HTERT RPE-1 (cell line): ENCODE data around the gene CREBRF.
"Not testable (repeated sequence)": the region's sequence is repeated elsewhere in the genome, so short reads cannot be mapped to it uniquely, and the experiment has no call there.

ENCODE experiments used
- in situ Hi-C: fragments of 300-500 bp; cut with MboI; formaldehyde crosslinking; loops from 4 replicates; pipeline ENCODE4 v1.14.3; 2020; ENCODE audit warnings: low sequenced_read_pairs

CREBRF gene

DNA sequence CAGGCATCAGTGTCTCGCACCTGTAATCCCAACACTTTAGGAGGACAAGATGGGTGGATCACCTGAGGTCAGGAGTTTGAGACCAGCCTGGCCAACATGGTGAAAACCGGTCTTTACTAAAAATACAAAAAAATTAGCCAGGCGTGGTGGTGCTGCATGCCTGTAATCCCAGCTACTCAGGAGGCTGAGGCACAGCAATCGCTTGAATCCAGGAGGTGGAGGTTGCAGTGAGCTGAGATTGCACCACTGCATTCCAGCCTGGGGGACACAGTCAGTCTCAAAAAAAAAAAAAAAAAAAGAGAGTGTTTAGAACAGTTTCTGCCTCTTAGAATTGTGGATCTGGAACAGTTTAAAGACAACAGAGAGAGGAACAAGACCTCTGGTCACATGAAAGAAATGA, 20.3 kb downstream of the CREBRF start:
- in situ Hi-C loops: not testable (repeated sequence)

DNA sequence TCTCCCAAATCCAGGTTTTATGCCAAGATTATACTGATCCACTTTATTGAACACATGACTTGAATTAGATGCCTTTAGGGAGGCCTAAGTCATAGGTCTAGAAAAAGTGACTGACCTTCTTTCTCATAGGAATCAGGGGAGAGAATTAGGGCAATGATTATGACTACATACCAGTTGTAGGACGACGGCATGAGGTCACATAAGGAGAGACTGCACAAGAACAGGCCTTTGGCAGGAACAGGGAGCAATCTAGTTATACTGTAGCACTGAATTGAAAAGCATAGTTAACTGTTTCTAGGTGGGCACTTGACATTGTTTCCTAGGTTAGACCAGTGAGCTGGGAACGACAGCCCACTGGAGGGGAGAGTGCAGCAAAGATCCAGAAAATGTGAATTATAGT, 22.7 kb downstream of the CREBRF start:
- in situ Hi-C loops: no loop called here

DNA sequence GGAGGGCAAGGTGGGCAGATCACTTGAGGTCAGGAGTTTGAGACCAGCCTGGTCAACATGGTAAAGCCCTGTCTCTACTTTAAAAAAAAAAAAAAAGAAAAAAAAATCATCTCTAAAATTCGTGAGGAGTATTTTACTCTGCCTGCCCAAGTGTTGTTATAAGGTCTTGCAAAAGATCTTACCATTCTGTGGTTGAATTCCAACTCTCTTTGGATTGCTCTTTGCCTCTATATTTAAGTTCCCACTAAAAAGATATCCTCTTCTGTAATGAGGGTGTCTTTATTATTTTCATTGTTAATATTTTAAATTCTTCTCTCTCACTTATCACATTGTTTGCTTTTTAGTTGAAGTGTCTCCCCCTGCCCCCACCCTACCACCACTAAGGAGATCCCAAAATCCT, 33.4 kb downstream of the CREBRF start:
- in situ Hi-C loops: no loop called here

DNA sequence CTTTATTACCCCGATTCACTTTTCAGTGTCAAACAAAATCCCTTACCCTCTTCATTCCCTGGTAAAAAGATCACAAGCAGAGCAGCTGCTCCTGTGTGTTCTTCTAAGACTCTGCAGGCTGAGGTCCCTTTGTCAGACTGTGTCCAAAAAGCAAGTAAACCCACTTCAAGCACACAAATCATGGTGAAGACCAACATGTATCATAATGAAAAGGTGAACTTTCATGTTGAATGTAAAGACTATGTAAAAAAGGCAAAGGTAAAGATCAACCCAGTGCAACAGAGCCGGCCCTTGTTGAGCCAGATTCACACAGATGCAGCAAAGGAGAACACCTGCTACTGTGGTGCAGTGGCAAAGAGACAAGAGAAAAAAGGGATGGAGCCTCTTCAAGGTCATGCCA, 34.5 kb downstream of the CREBRF start:
- in situ Hi-C loops: no loop called here

DNA sequence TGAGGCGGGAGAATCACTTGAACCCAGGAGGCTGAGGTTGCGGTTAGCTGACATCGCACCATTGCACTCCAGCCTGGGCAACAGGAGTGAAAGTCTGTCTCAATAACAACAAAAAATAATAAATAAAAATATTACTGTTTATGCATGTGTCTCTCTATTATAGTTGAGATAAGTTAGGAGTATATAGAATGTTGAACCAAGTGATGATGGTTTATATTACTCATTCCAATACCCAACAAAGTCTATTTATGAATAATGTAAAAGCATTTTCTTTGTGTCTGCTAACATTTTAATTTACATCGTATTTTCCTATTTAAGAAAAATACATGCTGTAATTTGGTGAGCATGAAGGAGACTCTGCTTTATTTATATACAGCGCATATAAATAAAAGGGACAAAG, 35.8 kb downstream of the CREBRF start:
- in situ Hi-C loops: no loop called here

DNA sequence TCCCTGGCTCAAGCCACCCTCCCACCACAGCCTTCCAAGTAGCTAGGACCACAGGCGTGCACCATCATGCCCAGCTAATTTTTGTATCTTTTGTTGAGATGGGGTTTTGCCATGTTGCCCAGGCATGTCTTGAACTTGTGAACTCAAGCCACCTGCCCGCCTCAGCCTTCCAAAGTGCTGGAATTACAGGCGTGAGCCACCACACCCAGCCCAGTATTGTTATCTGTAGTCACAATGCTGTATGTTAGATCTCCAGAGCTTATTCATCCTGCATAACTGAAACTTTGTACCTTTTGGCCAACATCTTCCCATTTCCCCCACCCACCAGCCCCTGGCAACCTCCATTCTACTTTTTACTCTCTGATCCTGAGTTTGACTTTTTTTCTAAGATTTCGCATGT, 37.5 kb downstream of the CREBRF start:
- in situ Hi-C loops: no loop called here

DNA sequence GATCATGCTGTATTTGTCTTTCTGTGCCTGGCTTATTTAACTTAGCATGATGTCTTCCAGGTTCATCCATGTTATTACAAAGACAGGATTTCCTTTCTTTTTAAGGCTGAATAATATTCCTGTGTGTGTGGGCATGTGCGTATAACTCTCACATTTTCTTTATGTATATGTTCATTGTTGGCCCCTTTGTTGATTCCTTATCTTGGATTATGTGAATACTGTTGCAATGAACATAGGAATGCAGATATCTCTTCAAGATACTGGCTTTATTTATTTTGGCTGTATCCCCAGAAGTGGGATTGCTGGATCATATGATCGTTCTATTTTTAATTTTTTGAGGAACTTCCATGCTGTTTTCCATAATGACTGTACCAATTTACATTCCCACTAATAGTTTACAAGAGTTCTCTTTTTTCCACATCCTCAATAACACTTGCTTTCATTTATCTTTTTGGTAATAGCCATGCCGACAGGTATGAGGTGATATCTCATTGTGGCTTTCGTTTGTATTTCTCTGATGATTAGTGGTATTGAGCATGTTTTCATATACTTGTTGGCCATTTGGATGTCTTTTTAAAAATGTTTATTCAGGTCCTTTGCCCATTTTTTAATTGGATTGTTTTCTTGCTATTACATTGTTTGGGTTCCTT, 38.0 kb downstream of the CREBRF start:
- in situ Hi-C loops: no loop called here

DNA sequence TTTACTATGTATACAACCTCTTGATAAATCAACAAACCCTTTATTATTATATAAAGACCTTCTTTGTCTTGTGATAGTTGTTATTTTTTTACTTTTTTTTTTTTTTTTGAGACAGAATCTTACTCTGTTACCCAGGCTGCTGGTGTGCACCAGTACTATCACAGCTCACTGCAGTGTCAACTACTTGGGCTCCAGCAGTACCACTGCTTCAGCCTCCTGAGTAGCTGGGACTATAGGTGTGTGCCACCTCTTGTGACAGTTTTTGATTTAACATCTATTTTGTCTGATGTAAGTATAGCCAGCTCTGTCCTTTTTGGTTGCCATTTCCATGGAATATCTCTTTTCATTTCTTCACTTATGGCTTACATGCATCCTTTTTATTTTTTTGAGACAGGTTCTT, 42.6 kb downstream of the CREBRF start:
- in situ Hi-C loops: no loop called here

DNA sequence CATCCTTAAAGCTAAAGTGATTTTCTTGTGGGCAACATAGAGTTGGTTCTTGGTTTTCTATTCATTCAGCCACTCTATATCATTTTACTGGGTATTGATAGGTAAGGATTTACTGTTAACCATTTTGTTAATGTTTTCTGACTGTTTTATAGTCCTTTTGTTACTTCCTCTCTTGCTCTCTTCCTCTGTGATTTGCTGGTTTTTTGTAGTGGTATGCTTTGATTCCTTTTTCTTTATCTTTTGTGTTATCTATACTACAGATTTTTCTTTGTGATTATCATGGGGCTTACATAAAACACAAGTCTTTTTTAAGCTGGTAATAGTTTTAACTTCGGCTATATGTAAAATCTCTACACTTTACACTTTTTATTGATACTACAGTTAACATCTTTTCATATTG, 43.3 kb downstream of the CREBRF start:
- in situ Hi-C loops: no loop called here

DNA sequence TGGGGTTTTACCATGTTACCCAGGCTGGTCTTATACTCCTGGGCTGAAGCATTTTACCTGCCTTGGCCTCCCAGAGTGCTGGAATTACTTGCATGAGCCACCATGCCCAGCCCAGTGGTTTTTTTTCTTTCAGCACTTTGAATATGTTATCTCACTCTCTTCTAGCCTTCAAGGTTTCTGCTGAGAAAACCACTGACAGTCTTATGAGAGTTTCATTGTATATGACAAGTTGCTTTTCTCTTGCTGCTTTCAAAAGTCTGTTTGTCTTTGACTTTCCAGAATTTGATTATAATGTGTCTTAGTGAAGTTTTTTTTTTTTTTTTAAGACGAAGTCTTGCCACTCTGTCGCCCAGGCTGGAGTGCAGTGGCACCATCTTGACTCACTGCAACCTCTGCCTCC, 45.1 kb downstream of the CREBRF start:
- in situ Hi-C loops: no loop called here

DNA sequence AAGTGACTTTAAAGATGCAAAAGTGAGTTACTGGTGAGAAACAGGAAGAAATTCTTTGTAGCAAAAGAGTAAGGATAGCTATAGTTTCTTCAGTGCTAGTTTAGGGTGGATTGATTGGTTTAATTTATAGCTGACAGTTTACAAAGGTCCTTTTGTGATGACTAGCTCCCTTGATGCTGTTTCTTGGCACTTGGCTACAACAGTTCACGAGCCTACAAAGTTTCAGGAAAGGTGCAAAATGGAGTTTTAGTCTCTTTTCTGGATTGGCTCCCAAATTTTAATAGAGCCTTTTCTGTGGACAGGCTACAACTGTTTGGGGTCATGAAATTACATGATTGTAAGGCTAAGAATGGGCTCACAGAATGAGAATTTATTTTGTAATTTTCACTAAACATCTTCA, 47.3 kb downstream of the CREBRF start:
- in situ Hi-C loops: no loop called here

DNA sequence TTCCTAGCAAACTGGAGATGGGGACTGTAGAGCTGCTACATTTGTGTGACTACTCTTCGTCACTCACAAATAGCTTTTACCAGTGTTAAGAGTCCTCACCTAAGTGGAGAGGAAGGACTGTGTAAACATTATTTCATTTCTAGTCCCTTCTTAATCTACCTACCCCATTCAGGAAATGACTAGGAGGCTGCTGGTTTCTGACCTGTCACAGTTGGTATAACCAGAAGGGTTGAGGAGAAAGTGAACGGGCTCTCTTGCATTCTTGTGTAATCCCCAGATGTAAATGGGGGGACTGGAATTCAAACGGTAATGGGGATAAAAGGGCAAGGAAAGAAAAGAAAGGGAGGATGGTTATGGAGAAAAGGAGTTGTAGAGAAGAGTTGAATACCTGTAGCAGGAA, 52.8 kb downstream of the CREBRF start:
- in situ Hi-C loops: no loop called here

DNA sequence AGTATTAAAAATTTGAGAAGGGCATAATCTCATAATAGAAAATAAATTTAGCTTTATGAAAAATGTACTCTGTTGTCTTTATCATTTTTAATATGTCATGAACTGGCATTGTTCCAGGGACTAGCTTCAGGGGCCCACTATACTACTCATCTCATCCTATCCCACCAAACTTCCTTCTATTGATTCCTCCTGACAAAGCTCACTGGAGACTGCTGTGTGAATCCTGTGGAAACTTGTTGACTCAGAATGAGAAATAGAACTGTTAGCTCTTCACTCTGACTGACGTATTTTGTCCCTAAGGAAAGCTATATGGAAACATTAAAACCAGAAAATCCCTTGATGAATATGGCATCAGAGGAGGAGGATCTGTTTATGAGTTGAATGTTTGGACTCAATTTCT, 58.4 kb downstream of the CREBRF start:
- in situ Hi-C loops: no loop called here

DNA sequence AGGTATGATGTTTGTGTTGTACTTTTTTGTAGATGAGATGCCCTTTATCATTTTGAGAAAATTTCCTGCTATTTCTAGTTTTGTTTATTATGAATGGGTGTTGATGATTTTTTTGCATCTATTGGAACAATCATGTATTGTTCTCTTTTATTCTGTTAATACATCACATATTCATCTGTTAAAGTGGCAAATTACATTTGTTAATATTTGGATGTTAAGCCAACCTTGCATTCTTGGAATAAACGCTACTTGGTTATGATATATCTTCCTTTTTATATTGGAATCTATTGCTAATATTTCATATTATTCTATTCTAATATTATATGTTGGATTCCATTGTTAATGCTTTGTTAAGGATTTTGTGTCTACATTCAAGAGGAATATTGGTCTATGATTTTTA, 63.6 kb downstream of the CREBRF start:
- in situ Hi-C loops: no loop called here

DNA sequence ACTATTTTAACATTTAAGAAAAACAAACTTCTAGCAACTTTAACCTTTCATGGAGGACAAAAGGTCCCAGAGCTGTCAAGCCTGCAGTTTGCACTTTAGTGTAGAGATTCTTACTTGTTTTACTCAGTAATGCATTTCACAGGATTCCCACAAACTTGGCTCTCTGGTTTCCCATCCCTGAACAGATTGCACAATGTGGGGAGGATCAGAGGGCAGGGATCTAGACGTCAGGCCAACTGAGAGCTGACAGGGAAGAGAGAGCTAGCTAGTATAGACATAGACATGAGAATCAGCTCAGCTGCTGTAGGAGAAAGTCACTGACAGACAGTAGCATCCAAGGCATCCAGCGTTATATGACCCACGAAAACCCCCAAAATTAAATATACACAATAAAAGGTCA, 67.3 kb downstream of the CREBRF start:
- in situ Hi-C loops: no loop called here

DNA sequence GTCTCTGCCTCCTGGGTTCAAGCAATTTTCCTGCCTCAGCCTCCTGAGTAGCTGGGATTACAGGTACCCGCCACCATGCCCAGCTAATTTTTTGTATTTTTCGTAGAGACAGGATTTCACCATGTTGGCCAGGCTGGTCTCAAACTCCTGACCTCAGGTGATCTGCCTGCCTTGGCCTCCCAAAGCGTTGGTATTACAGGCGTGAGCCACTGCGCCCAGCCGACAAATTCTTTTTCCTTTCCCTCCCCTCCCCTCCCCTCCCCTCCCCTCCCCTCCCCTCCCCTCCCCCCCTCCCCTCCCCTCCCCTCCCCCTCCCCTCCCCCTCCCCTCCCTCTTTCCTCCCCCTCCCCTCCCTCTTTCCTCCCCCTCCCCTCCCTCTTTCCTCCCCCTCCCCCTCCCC, 76.0 kb downstream of the CREBRF start:
- in situ Hi-C loops: not testable (repeated sequence)

DNA sequence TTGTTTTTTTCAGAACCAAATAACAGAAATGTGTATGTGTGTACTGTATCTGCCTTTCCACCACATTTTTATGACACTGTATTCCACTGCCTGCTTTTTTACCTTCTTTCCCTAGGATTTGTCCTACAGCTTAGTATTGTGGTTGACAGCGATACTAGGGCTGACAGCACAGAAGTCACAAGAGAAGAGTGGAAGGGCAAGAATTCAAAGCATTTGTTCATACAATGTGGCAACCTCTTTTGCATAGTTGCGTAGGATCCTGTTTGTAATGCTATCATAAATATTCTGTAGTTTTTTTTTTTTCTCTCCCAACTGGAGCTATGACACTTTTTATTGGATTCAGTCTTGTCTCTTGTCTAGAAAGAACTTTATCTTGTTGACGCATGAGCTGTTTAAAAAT, 82.6 kb downstream of the CREBRF start:
- in situ Hi-C loops: no loop called here

DNA sequence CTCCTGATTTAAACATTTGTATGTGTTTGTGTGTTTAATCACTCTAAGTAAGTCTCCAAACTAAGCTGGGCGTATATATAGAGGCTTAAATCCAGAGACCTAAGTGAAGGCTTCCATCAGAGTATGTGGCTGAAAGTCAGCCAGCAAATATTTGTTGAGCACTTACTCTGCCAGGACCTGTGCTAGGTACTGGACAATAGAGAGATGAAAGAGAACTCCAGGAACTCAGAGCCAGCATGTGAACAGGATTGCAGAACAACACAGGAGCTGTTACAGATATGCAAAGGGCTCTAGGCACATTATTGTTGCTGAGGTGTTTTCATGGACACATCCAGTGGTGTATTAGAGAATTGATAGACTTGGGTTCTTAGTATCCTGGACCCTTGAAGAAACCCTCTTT, 83.5 kb downstream of the CREBRF start:
- in situ Hi-C loops: no loop called here

DNA sequence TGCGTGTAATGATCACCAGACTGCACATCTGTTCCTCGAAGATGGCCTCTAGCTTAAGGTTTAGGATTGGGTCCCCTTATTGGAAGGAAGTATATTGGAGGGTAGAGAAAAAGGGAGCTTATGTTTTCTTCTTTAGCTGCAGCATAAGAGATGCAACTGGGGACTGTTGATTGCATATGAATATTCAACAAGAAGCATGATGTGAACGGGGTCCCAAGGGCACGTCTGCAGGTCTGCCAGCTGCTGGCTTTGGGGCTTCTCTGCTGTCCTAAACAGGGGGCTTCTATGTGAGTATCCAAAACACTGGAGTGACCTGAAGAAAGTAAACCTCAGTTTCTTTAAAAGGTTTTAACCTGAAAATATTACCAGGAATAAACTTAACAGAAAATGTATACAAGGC, 84.6 kb downstream of the CREBRF start:
- in situ Hi-C loops: no loop called here

DNA sequence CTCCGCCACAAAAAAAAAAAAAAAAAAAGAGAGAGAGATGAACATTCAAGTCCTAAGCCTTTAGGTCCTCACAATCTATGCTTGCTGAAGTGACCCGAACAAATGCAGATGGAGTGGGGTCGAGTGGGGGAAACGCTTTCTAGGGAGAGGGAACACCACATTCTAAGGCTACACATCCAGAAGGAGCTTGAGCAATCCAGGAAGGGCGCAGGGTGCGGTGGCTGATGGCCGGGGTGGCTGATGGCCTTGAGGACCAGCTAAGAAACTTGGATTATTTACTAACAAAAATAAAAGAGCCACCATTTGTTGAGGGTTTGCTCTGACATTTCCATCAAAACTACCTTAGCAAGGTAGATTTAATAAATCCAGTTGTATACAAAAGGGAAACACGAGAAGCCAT, 87.4 kb downstream of the CREBRF start:
- in situ Hi-C loops: no loop called here

DNA sequence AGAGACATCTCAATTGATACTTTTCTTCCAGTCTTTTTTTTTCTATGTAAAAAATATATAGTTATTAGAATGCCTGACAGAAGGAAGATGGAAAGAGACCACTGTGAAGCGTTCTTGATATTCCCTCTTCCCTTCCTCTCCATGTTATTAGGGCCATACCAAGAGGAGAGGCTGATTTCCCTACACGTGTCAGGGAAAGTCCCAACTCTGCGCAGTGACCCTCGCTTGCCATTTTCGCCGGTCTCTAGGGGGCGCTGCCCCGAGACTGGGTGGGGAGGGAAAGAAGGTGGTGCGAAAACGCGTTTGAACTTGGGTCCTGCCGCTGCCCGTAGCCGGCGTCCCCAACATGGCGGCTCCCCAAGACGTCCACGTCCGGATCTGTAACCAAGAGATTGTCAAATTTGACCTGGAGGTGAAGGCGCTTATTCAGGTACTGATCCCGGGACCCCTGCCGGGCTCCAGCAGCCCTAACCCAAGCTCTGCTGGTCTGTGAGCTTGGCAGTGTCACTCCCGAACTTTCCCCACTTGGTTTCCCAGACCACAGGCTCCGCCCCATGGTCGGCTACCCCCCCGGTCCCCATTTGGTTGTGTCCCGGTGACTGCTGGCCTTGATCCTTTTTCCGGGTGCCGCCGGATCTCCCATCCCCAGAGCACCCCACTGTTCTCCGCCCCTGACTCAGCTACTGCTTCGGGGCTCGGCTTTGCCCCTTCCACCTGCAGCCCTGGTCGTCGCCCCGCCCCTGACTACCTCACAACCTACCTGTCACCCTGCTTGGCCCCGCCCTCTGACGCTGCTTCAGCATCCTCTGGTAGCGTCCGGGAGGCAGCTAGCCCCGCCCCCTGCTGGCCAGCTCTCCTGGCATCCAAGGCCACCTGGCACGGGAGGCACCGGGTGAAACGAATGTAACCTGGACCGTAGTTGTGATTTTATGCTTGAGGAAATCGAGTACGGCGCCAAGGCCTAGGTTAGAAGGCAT, 88.3 kb downstream of the CREBRF start, which contains the start of gene BNIP1:
TSS of gene BNIP1 (plus strand) at position 332 of the 977 bp plus-strand sequence. CDS start at position 347, 15 bp downstream.
- in situ Hi-C loops: no loop called here

DNA sequence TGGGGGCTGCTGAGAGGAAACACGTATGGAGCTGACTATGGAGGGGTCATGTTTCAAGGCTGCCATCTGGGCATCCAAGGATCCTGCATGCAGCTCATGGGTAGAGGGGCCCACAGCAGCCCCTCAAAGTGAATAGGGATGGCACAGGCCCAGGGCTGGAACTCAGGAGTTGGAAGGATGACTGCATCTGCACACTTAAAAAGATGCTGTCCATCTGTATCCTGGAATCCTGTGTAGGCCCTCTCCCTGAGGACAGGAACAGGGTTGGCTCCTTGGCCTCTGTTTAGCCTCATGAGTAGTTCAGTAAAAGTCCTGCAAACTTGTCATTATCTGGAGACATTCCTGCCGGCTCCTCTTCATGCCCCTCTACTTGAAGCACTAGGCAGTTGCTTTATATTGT, 92.2 kb downstream of the CREBRF start:
- in situ Hi-C loops: no loop called here
